ENCODE data around the gene KYNU. TPM values are rescaled to one million over a fixed set of nuclear protein-coding genes. Genes with fewer than 3 reads are reported as not detected.

KYNU gene
- total RNA-seq, 4 donors from 2014 or later, result 2.3 to 39.4 (median 19.2) TPM

DNA sequence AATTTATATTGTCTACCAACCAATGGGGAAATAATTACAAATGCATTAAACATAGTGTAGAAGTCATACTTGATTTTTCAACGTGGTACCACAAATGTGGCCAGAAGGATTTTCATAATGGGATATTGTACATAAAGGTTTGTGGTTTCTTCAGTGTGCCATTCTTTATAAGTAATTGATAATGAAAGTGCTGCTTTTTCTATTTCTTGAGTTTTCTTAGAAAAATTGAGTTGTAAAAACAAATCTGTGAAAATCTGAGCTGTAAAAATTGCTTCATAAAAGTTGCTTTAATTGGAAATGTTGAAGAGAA is 103.6 kb downstream of the KYNU start:
- TF ChIP-seq POLR2A (IDR thresholded peaks at IDR 0.05), result no peak
- TF ChIP-seq, protein P1, sequence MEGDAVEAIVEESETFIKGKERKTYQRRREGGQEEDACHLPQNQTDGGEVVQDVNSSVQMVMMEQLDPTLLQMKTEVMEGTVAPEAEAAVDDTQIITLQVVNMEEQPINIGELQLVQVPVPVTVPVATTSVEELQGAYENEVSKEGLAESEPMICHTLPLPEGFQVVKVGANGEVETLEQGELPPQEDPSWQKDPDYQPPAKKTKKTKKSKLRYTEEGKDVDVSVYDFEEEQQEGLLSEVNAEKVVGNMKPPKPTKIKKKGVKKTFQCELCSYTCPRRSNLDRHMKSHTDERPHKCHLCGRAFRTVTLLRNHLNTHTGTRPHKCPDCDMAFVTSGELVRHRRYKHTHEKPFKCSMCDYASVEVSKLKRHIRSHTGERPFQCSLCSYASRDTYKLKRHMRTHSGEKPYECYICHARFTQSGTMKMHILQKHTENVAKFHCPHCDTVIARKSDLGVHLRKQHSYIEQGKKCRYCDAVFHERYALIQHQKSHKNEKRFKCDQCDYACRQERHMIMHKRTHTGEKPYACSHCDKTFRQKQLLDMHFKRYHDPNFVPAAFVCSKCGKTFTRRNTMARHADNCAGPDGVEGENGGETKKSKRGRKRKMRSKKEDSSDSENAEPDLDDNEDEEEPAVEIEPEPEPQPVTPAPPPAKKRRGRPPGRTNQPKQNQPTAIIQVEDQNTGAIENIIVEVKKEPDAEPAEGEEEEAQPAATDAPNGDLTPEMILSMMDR (IDR thresholded peaks at IDR 0.05), result no peak
- Histone ChIP-seq H3K9me3 (no peaks in the 10 kb centered on the region), H3K36me3 (no peaks in the 10 kb centered on the region), H3K4me3 (no peak overlapping the region), H3K27me3 (no peaks in the 10 kb centered on the region), H3K27ac (no peak overlapping the region), H3K4me1 (peaks cover 0 to 11% (median 8%) of the 10 kb centered on the region in 3 donors)
- 0 to 3% methylated on average over 1 of the region's 1 CpG for WGBS, 2 donors
- no peak for DNase-seq
- intact Hi-C loops (cut with DNase I), result loop anchor here (10.0 kb wide), 1 partner anchor 96 kb away; no protein-coding TSS in a partner anchor

DNA sequence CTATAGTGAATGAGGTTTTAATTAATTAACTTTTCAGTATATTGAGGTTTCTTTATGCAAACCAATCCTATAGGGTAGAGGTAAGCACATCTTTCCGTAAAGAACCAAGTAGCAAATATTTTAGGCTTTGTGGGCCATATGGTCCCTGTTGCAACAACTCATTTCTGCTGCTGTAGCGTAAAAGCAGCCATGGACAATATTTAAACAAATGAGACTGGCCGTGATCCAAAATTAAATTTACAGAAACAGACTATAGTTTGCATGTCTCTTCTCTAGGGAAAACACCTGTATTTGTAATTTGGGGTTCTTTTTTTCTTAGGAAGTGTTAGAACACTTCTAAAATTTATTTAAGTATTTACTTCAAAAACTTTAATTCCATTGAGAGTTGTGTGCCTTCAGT is 104.3 kb downstream of the KYNU start:
- H3K4me1 ChIP-seq, result peaks cover 0 to 11% (median 8%) of the 10 kb centered on the region in 3 donors
- no peak overlapping the region for H3K27ac ChIP-seq
- H3K36me3 ChIP-seq, result no peaks in the 10 kb centered on the region
- H3K9me3 ChIP-seq, result no peaks in the 10 kb centered on the region
- TF ChIP-seq, protein P1 (IDR thresholded peaks at IDR 0.05), result no peak
- TF ChIP-seq POLR2A (IDR thresholded peaks at IDR 0.05), result no peak
- H3K4me3 ChIP-seq, result no peak overlapping the region
- WGBS, 2 donors, result 68 to 77% methylated on average over 3 of the region's 3 CpGs
- DNase-seq, result no peak
- no peaks in the 10 kb centered on the region for H3K27me3 ChIP-seq
- intact Hi-C loops (cut with DNase I), result loop anchor here (10.0 kb wide), 1 partner anchor 97 kb away; no protein-coding TSS in a partner anchor

DNA sequence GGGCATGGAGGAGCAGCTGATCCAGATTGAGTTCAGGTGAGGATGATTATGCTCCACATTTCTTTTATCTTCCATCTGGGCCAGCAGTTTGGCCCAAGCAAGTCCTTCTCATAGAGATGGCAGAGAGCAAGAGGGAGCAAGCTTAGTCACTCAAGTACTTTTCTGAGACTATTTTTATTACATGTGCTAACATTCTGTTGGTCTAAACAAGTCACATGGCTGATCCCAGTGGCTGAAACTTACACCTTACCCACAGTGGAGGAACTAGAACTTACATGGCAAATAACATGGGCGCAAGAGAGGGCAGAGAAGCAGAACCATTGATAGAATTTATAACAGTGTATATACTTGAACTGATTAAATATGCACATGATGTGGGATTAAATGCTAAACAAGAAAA is 105.7 kb downstream of the KYNU start:
- no peak for DNase-seq
- intact Hi-C loops (cut with DNase I), result loop anchor here (10.0 kb wide), 1 partner anchor 98 kb away; no protein-coding TSS in a partner anchor
- Histone ChIP-seq H3K9me3 (no peaks in the 10 kb centered on the region), H3K27me3 (no peaks in the 10 kb centered on the region), H3K4me1 (peaks cover 0 to 11% (median 8%) of the 10 kb centered on the region in 3 donors), H3K36me3 (no peaks in the 10 kb centered on the region), H3K27ac (no peak overlapping the region), H3K4me3 (no peak overlapping the region)
- TF ChIP-seq, protein P1 (IDR thresholded peaks at IDR 0.05), result no peak
- no peak for TF ChIP-seq POLR2A (IDR thresholded peaks at IDR 0.05)
- 83 to 92% methylated on average over 1 of the region's 1 CpG for WGBS, 2 donors

DNA sequence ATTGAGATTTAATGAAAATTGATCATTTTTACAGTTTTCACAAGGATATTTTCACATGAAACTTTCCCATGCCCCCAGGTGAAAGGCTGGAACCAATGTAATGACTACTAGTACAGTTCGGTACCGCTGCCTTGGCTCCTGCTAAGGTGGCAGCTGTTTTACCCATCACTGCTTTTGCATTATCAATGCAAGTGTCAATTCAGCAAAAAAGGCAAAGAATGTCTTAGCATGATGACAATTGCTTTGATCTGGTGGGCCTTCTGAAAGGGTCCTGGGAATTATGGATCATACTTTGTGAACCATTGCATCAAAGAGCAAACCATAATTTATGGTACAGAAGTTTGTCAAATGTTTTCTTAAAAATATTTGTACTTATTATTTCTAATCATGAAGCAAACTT is 107.2 kb downstream of the KYNU start:
- Histone ChIP-seq H3K9me3 (no peaks in the 10 kb centered on the region), H3K27ac (no peak overlapping the region), H3K36me3 (no peaks in the 10 kb centered on the region), H3K4me1 (peaks cover 0 to 10% (median 8%) of the 10 kb centered on the region in 3 donors), H3K4me3 (no peak overlapping the region), H3K27me3 (no peaks in the 10 kb centered on the region)
- WGBS, 2 donors, result 91 to 100% methylated on average over 2 of the region's 2 CpGs
- TF ChIP-seq POLR2A (IDR thresholded peaks at IDR 0.05), result no peak
- intact Hi-C loops (cut with DNase I), result loop anchor here (10.0 kb wide), 1 partner anchor 100 kb away; no protein-coding TSS in a partner anchor
- no peak for DNase-seq

DNA sequence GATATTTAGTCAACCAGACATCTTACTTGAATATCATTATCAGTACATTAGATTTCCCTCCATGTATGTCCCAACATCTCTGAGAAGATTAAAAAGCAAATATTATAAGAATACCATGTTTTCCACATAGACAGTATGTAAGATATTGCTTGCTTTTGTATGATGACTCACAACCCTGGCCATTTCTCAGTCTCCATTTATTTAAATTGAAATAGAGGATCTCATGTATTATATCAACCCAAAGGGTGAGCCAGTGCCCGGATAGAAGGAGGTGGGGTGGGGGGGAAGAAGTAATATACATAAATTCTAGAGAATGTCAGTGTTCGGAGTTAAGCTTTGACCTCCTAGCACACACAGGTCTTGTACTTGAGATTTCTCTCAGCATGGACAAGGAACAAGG is 109.6 kb downstream of the KYNU start:
- DNase-seq, result no peak
- no peaks in the 10 kb centered on the region for H3K4me1 ChIP-seq
- TF ChIP-seq, protein P1 (IDR thresholded peaks at IDR 0.05), result no peak
- no peak for TF ChIP-seq POLR2A (IDR thresholded peaks at IDR 0.05)
- H3K27me3 ChIP-seq, result no peaks in the 10 kb centered on the region
- no peaks in the 10 kb centered on the region for H3K9me3 ChIP-seq
- WGBS, 2 donors, result 77 to 94% methylated on average over 2 of the region's 2 CpGs
- no peaks in the 10 kb centered on the region for H3K36me3 ChIP-seq
- intact Hi-C loops (cut with DNase I), result loop anchor here (10.0 kb wide), 1 partner anchor 102 kb away; no protein-coding TSS in a partner anchor
- H3K27ac ChIP-seq, result no peak overlapping the region
- H3K4me3 ChIP-seq, result no peak overlapping the region

Data from esophagus squamous epithelium (tissue), 5 donors.